PC-3 (cell line): ENCODE measurements around the gene AGPS.

Source experiments
- EZH2 ChIP-seq: fragments of 300-600 bp; sonication (generic); IDR thresholded peaks from one replicate; pipeline ENCODE4 v1.6.1; 2017; ENCODE audit warnings: antibody characterized with exemption, mild to moderate bottlenecking, low read length; ENCODE audit not compliant: unreplicated experiment
- EZH2phosphoT487 ChIP-seq: fragments of 300-600 bp; sonication (generic); IDR thresholded peaks from 2 replicates; pipeline ENCODE4 v1.6.1; 2018; ENCODE audit warnings: mild to moderate bottlenecking, antibody characterized with exemption, low read length, borderline replicate concordance
- TF ChIP-seq, protein P1 (sequence below): fragments of 300-600 bp; sonication (generic); conservative IDR thresholded peaks from 2 replicates; pipeline ENCODE4 v1.5.1; 2017; ENCODE audit warnings: antibody characterized with exemption, low read depth, mild to moderate bottlenecking, low read length

DNA sequence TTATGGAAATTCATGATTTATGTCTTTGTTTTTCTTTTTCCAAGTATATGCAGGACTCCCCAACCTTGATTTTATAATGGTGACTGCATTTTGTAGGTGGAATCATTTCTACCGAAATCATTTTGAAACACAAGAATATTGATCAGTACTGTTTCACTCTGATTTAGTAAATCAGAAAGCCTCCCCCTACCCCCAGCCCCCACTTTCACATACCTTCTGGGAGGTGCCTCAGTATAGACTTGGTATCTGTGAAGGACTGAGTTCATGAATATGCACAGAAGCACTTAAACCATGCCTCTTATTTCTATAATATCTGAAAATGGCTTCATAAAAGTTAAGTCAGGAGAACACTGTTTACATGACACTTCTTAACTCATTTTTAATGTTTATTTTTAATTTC is 147.7 kb downstream of the AGPS start:
- TF ChIP-seq, protein P1, sequence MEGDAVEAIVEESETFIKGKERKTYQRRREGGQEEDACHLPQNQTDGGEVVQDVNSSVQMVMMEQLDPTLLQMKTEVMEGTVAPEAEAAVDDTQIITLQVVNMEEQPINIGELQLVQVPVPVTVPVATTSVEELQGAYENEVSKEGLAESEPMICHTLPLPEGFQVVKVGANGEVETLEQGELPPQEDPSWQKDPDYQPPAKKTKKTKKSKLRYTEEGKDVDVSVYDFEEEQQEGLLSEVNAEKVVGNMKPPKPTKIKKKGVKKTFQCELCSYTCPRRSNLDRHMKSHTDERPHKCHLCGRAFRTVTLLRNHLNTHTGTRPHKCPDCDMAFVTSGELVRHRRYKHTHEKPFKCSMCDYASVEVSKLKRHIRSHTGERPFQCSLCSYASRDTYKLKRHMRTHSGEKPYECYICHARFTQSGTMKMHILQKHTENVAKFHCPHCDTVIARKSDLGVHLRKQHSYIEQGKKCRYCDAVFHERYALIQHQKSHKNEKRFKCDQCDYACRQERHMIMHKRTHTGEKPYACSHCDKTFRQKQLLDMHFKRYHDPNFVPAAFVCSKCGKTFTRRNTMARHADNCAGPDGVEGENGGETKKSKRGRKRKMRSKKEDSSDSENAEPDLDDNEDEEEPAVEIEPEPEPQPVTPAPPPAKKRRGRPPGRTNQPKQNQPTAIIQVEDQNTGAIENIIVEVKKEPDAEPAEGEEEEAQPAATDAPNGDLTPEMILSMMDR, result no peak
- TF ChIP-seq EZH2 (no peak), EZH2phosphoT487 (no peak)
